GM23338 (cell line): ENCODE data around the gene ITGA2. TPM values are rescaled to one million over a fixed set of nuclear protein-coding genes. Genes with fewer than 3 reads are reported as not detected.

Experiments
- ATAC-seq: fragments of 200-7000 bp; cut with Tn5 transposase; 3 replicates; pipeline ENCODE4 v1.9.1; 2020
- DNase-seq: peaks from one replicate; pipeline ENCODE4 v3.0.0-alpha.2; 2015; ENCODE audit warnings: low spot score
- H2AFZ ChIP-seq: fragments of 200-600 bp; sonication (generic); 2 replicates; pipeline ENCODE4 v1.8.0; 2016; ENCODE audit warnings: antibody characterized with exemption, mild to moderate bottlenecking, moderate library complexity
- H3F3A ChIP-seq: fragments of 200-600 bp; sonication (generic); replicated peaks from 2 replicates; pipeline ENCODE4 v1.8.0; 2017; ENCODE audit warnings: antibody characterized with exemption, mixed run types, low read depth
- H3K27ac ChIP-seq: fragments of 200-600 bp; sonication (generic); 2 replicates; pipeline ENCODE4 v1.6.1; 2016; ENCODE audit warnings: low read depth
- H3K27me3 ChIP-seq: fragments of 200-600 bp; sonication (generic); 2 replicates; pipeline ENCODE4 v1.8.0; 2016; ENCODE audit warnings: mild to moderate bottlenecking, mixed run types, moderate library complexity; ENCODE audit not compliant: insufficient read depth
- H3K36me3 ChIP-seq: fragments of 200-600 bp; sonication (generic); 2 replicates; pipeline ENCODE4 v1.8.0; 2016; ENCODE audit warnings: mild to moderate bottlenecking; ENCODE audit not compliant: insufficient read depth
- H3K4me1 ChIP-seq: fragments of 200-600 bp; sonication (generic); 2 replicates; pipeline ENCODE4 v1.8.0; 2016; ENCODE audit warnings: mild to moderate bottlenecking, moderate library complexity; ENCODE audit not compliant: insufficient read depth
- H3K4me2 ChIP-seq: fragments of 200-600 bp; sonication (generic); 2 replicates; pipeline ENCODE4 v1.7.1; 2017; ENCODE audit warnings: mixed run types
- H3K4me3 ChIP-seq: fragments of 200-600 bp; sonication (generic); 2 replicates; pipeline ENCODE4 v1.6.1; 2016; ENCODE audit warnings: mixed run types
- H3K79me2 ChIP-seq: fragments of 200-600 bp; sonication (generic); replicated peaks from 2 replicates; pipeline ENCODE4 v1.8.0; 2017; ENCODE audit warnings: mild to moderate bottlenecking; ENCODE audit not compliant: insufficient read depth
- H3K9me2 ChIP-seq: fragments of 200-600 bp; sonication (generic); 2 replicates; pipeline ENCODE4 v1.8.0; 2017; ENCODE audit not compliant: insufficient read depth
- H4K20me1 ChIP-seq: fragments of 200-600 bp; sonication (generic); replicated peaks from 2 replicates; pipeline ENCODE4 v1.8.0; 2017; ENCODE audit warnings: mild to moderate bottlenecking; ENCODE audit not compliant: insufficient read depth
- H3K27ac Mint-ChIP-seq: 2 replicates; pipeline ENCODE4 v1.8.0; 2020; ENCODE audit warnings: inconsistent platforms, mild to moderate bottlenecking, moderate library complexity, mixed read lengths
- H3K27me3 Mint-ChIP-seq: 3 replicates; pipeline ENCODE4 v1.8.0; 2022; ENCODE audit warnings: low read depth, mild to moderate bottlenecking, moderate library complexity, mixed read lengths, inconsistent platforms; ENCODE audit not compliant: insufficient read depth, poor library complexity
- H3K36me3 Mint-ChIP-seq: 3 replicates; pipeline ENCODE4 v1.8.0; 2021; ENCODE audit warnings: low read depth, mild to moderate bottlenecking, inconsistent platforms, moderate library complexity, mixed read lengths
- H3K4me1 Mint-ChIP-seq: 3 replicates; pipeline ENCODE4 v1.8.0; 2020; ENCODE audit warnings: mild to moderate bottlenecking, inconsistent platforms, mixed read lengths
- H3K4me3 Mint-ChIP-seq: 3 replicates; pipeline ENCODE4 v1.8.0; 2021; ENCODE audit warnings: moderate library complexity, mild to moderate bottlenecking, inconsistent platforms, mixed read lengths
- H3K9me3 Mint-ChIP-seq: 3 replicates; pipeline ENCODE4 v1.8.0; 2020; ENCODE audit warnings: moderate library complexity, mild to moderate bottlenecking, inconsistent platforms, mixed read lengths
- CREB1 ChIP-seq: fragments of 250-450 bp; sonication (Bioruptor Pico); IDR thresholded peaks from 2 replicates; pipeline ENCODE4 v1.5.0; 2020; ENCODE audit warnings: low read depth, mild to moderate bottlenecking, moderate library complexity
- CTCF ChIP-seq, 2 experiments: fragments of 200-600 bp in 1 of 2; sonication (generic) in 1 of 2; conservative IDR thresholded peaks; 2 replicates each; pipeline versions ENCODE4 v1.5.1 to v1.6.1; 2016 to 2017; ENCODE audit warnings: antibody characterized with exemption in 2 of 2, low read depth in 2 of 2, mild to moderate bottlenecking in 2 of 2, moderate library complexity in 1 of 2
- EZH2 ChIP-seq: fragments of 200-600 bp; sonication (generic); IDR thresholded peaks from one replicate; pipeline ENCODE4 v1.8.0; 2017; ENCODE audit warnings: antibody characterized with exemption, mild to moderate bottlenecking, low read depth; ENCODE audit not compliant: unreplicated experiment
- EZH2phosphoT487 ChIP-seq: fragments of 200-600 bp; sonication (generic); IDR thresholded peaks from one replicate; pipeline ENCODE4 v1.8.1; 2018; ENCODE audit warnings: antibody characterized with exemption; ENCODE audit not compliant: unreplicated experiment
- JUNB ChIP-seq: IDR thresholded peaks from one replicate; pipeline ENCODE4 v1.6.1; 2016; ENCODE audit warnings: antibody characterized with exemption; ENCODE audit not compliant: unreplicated experiment
- NANOG ChIP-seq: IDR thresholded peaks from 2 replicates; pipeline ENCODE4 v1.6.1; 2016; ENCODE audit warnings: antibody characterized with exemption, borderline replicate concordance
- POLR2AphosphoS5 ChIP-seq: IDR thresholded peaks from 2 replicates; pipeline ENCODE4 v1.6.1; 2016; ENCODE audit warnings: antibody characterized with exemption, low read depth
- STAT1 ChIP-seq: IDR thresholded peaks from one replicate; pipeline ENCODE4 v1.6.1; 2016; ENCODE audit warnings: antibody characterized with exemption; ENCODE audit not compliant: unreplicated experiment
- ZNF114 ChIP-seq: fragments of 250-450 bp; sonication (Bioruptor Pico); IDR thresholded peaks from 2 replicates; pipeline ENCODE4 v1.5.0; 2020; ENCODE audit warnings: mild to moderate bottlenecking, moderate library complexity
- ZNF331 ChIP-seq: fragments of 250-450 bp; sonication (Bioruptor Pico); IDR thresholded peaks from 2 replicates; pipeline ENCODE4 v1.5.0; 2020; ENCODE audit warnings: low read depth, mild to moderate bottlenecking, moderate library complexity
- polyA plus RNA-seq: library from polyadenylated mRNA; unstranded; fragments of >200 nt; fragmentation: Nextera tagmentation; extraction: Ambion mirVana; gene quantifications from 2 replicates; pipeline ENCODE4 v1.2.1, GENCODE V29; 2016
- total RNA-seq: library from RNA; depleted of rRNA; stranded (reverse); fragments of >200 nt; shearing (Covaris generic); gene quantifications from 2 replicates; pipeline ENCODE4 v1.2.3, GENCODE V29; 2014
- TF ChIP-seq, protein P1 (sequence below): IDR thresholded peaks from one replicate; pipeline ENCODE4 v1.6.1; 2018; ENCODE audit warnings: antibody characterized with exemption; ENCODE audit not compliant: unreplicated experiment
- TF ChIP-seq, protein P2 (sequence below): fragments of 250-450 bp; sonication (Bioruptor Pico); IDR thresholded peaks from 2 replicates; pipeline ENCODE4 v1.5.0; 2020; ENCODE audit warnings: mild to moderate bottlenecking, moderate library complexity

The ITGA2 gene
- total and polyA plus RNA-seq, 2 experiments from 2014 or later: 2.6 to 7.1 TPM

DNA sequence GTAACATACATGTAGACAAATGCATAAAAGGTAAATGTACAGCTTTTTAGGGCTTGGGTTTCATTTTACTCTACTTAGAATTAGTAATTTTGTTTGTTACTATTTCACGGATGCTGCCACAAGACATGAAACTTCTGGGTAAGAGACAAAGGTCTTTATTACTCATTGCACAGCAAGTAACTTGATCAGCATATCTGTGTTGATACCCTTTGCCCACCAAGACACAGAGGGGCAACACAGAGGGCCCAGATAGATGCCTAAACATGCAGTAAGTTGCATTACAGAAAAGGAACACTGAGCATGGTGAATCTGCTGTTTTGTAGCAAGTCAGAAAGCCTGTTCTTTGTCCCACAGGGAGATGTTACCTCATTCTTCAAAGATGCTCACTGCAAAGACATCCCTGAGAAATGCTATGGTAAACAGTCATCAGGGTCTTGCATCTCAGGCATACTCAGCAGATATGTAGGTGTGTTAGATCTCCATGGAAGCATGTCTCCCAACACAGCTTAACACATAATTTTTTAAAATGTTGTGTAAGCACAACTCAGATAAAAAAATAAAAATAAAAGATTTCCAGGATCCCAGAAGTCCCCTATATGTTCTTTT lies 10.3 kb downstream of the ITGA2 start:
- Mint-ChIP-seq H3K9me3 (no peaks in the 10 kb centered on the region), H3K27me3 (no peaks in the 10 kb centered on the region), H3K27ac (no peak overlapping the region), H3K36me3 (no peaks in the 10 kb centered on the region), H3K4me1 (no peaks in the 10 kb centered on the region), H3K4me3 (no peak overlapping the region)
- Histone ChIP-seq H3K27ac (no peak overlapping the region), H3K36me3 (no peaks in the 10 kb centered on the region), H3K9me2 (peaks cover 3% of the 10 kb centered on the region; the same call in 1 of the 2 replicates), H3F3A (no peaks in the 10 kb centered on the region), H2AFZ (no peak overlapping the region), H3K79me2 (0 out of 2 replicates have a peak, but pooled peaks cover 4% of the 10 kb centered on the region), H3K4me3 (no peak overlapping the region), H3K4me1 (no peaks in the 10 kb centered on the region), H4K20me1 (no peaks in the 10 kb centered on the region; the same call in 1 of the 2 replicates), H3K27me3 (no peaks in the 10 kb centered on the region), H3K4me2 (no peak overlapping the region)
- DNase-seq: no peak
- ATAC-seq: no peak
- TF ChIP-seq NANOG: no peak
- TF ChIP-seq POLR2AphosphoS5: no peak
- no peak for TF ChIP-seq EZH2phosphoT487
- TF ChIP-seq CREB1 (CRISPR knock-in tag): no peak
- no peak for TF ChIP-seq CTCF (conservative IDR thresholded peaks at IDR 0.05; ENCODE audit: low read depth in 2 of 2)
- TF ChIP-seq ZNF114 (CRISPR knock-in tag): no peak
- no peak for TF ChIP-seq STAT1
- TF ChIP-seq ZNF331: no peak
- TF ChIP-seq EZH2: no peak
- TF ChIP-seq, protein P1, sequence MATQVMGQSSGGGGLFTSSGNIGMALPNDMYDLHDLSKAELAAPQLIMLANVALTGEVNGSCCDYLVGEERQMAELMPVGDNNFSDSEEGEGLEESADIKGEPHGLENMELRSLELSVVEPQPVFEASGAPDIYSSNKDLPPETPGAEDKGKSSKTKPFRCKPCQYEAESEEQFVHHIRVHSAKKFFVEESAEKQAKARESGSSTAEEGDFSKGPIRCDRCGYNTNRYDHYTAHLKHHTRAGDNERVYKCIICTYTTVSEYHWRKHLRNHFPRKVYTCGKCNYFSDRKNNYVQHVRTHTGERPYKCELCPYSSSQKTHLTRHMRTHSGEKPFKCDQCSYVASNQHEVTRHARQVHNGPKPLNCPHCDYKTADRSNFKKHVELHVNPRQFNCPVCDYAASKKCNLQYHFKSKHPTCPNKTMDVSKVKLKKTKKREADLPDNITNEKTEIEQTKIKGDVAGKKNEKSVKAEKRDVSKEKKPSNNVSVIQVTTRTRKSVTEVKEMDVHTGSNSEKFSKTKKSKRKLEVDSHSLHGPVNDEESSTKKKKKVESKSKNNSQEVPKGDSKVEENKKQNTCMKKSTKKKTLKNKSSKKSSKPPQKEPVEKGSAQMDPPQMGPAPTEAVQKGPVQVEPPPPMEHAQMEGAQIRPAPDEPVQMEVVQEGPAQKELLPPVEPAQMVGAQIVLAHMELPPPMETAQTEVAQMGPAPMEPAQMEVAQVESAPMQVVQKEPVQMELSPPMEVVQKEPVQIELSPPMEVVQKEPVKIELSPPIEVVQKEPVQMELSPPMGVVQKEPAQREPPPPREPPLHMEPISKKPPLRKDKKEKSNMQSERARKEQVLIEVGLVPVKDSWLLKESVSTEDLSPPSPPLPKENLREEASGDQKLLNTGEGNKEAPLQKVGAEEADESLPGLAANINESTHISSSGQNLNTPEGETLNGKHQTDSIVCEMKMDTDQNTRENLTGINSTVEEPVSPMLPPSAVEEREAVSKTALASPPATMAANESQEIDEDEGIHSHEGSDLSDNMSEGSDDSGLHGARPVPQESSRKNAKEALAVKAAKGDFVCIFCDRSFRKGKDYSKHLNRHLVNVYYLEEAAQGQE: no peak

DNA sequence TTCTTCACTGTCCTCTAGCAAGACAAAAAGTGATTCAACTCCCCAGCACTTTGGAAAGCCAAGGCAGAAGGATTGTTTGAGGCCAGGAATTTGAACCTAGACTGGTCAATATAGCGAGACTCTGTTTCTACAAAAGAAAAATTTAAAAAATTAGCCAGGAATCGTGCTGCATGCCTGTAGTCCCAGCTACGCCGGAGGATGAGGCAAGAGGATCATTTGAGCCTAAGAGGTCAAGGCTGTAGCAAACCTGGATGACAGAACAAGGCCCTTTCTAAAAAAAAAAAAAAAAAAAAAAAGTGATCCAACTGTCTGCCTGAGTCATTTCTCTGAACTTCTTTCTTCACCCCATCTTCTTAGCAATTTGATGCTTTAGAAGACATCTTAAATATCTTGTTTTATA lies 12.4 kb downstream of the ITGA2 start:
- ATAC-seq (no peak), DNase-seq (no peak)
- no peaks in the 10 kb centered on the region for H3F3A ChIP-seq
- no peaks in the 10 kb centered on the region for H3K36me3 ChIP-seq
- no peaks in the 10 kb centered on the region for H3K9me3 Mint-ChIP-seq
- H3K36me3 Mint-ChIP-seq: no peaks in the 10 kb centered on the region
- no peak overlapping the region for H3K4me3 ChIP-seq
- H4K20me1 ChIP-seq: no peaks in the 10 kb centered on the region; the same call in 1 of the 2 replicates
- H3K27me3 ChIP-seq: no peaks in the 10 kb centered on the region
- 0 out of 2 replicates have a peak, but pooled peaks cover 3% of the 10 kb centered on the region for H3K9me2 ChIP-seq
- H3K27me3 Mint-ChIP-seq: no peaks in the 10 kb centered on the region
- 0 out of 2 replicates have a peak, but pooled peaks cover 3% of the 10 kb centered on the region for H3K79me2 ChIP-seq
- no peak overlapping the region for H2AFZ ChIP-seq
- H3K27ac Mint-ChIP-seq: no peak overlapping the region
- H3K27ac ChIP-seq: no peak overlapping the region
- no peak overlapping the region for H3K4me3 Mint-ChIP-seq
- no peak overlapping the region for H3K4me2 ChIP-seq
- no peaks in the 10 kb centered on the region for H3K4me1 Mint-ChIP-seq
- H3K4me1 ChIP-seq: no peaks in the 10 kb centered on the region
- no peak for TF ChIP-seq JUNB
- TF ChIP-seq, protein P2, sequence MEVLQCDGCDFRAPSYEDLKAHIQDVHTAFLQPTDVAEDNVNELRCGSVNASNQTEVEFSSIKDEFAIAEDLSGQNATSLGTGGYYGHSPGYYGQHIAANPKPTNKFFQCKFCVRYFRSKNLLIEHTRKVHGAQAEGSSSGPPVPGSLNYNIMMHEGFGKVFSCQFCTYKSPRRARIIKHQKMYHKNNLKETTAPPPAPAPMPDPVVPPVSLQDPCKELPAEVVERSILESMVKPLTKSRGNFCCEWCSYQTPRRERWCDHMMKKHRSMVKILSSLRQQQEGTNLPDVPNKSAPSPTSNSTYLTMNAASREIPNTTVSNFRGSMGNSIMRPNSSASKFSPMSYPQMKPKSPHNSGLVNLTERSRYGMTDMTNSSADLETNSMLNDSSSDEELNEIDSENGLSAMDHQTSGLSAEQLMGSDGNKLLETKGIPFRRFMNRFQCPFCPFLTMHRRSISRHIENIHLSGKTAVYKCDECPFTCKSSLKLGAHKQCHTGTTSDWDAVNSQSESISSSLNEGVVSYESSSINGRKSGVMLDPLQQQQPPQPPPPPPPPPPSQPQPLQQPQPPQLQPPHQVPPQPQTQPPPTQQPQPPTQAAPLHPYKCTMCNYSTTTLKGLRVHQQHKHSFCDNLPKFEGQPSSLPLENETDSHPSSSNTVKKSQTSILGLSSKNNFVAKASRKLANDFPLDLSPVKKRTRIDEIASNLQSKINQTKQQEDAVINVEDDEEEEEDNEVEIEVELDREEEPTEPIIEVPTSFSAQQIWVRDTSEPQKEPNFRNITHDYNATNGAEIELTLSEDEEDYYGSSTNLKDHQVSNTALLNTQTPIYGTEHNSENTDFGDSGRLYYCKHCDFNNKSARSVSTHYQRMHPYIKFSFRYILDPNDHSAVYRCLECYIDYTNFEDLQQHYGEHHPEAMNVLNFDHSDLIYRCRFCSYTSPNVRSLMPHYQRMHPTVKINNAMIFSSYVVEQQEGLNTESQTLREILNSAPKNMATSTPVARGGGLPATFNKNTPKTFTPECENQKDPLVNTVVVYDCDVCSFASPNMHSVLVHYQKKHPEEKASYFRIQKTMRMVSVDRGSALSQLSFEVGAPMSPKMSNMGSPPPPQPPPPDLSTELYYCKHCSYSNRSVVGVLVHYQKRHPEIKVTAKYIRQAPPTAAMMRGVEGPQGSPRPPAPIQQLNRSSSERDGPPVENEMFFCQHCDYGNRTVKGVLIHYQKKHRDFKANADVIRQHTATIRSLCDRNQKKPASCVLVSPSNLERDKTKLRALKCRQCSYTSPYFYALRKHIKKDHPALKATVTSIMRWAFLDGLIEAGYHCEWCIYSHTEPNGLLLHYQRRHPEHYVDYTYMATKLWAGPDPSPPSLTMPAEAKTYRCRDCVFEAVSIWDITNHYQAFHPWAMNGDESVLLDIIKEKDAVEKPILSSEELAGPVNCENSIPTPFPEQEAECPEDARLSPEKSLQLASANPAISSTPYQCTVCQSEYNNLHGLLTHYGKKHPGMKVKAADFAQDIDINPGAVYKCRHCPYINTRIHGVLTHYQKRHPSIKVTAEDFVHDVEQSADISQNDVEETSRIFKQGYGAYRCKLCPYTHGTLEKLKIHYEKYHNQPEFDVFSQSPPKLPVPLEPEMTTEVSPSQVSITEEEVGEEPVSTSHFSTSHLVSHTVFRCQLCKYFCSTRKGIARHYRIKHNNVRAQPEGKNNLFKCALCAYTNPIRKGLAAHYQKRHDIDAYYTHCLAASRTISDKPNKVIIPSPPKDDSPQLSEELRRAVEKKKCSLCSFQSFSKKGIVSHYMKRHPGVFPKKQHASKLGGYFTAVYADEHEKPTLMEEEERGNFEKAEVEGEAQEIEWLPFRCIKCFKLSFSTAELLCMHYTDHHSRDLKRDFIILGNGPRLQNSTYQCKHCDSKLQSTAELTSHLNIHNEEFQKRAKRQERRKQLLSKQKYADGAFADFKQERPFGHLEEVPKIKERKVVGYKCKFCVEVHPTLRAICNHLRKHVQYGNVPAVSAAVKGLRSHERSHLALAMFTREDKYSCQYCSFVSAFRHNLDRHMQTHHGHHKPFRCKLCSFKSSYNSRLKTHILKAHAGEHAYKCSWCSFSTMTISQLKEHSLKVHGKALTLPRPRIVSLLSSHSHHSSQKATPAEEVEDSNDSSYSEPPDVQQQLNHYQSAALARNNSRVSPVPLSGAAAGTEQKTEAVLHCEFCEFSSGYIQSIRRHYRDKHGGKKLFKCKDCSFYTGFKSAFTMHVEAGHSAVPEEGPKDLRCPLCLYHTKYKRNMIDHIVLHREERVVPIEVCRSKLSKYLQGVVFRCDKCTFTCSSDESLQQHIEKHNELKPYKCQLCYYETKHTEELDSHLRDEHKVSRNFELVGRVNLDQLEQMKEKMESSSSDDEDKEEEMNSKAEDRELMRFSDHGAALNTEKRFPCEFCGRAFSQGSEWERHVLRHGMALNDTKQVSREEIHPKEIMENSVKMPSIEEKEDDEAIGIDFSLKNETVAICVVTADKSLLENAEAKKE: no peak
